ENCODE data around the gene IGFBPL1.

DNA sequence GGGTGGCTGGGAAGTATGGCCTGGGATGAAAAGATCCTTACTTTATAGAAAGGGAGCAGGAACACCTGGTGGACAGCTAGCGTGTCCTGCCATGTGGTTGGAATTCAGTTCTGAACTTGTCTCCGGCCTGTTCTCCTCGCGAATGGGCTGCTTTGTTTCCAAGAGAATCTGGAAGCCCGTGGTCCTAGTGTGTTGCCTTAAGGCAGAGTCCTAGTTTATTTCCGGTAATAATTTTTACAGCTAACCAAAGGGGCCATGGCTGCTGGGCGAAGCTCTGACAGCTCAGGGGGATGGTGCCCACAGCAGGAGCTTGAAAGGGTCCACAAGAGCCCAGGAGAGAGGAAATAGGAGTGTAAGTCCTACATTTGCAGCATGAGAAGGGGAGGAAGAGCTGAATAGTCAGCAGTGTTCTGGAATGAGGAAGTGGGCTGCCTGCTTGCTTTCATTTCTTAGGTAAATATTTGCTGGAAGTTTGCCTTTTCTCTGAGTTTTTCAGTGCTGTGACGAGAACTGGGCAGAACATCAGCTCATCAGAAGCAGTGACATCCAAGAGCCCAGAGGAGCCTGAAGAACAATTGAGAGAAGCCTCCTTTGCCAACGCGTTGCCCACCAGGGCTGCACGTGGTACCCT, 13.1 kb upstream of the IGFBPL1 start:
- TF ChIP-seq, protein P1, sequence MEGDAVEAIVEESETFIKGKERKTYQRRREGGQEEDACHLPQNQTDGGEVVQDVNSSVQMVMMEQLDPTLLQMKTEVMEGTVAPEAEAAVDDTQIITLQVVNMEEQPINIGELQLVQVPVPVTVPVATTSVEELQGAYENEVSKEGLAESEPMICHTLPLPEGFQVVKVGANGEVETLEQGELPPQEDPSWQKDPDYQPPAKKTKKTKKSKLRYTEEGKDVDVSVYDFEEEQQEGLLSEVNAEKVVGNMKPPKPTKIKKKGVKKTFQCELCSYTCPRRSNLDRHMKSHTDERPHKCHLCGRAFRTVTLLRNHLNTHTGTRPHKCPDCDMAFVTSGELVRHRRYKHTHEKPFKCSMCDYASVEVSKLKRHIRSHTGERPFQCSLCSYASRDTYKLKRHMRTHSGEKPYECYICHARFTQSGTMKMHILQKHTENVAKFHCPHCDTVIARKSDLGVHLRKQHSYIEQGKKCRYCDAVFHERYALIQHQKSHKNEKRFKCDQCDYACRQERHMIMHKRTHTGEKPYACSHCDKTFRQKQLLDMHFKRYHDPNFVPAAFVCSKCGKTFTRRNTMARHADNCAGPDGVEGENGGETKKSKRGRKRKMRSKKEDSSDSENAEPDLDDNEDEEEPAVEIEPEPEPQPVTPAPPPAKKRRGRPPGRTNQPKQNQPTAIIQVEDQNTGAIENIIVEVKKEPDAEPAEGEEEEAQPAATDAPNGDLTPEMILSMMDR (IDR thresholded peaks at IDR 0.05; ENCODE audit: low read length): no peak
- no peak for TF ChIP-seq EZH2 (optimal IDR thresholded peaks at IDR 0.05; ENCODE audit: low read depth, low read length)
- TF ChIP-seq EZH2phosphoT487 (IDR thresholded peaks at IDR 0.05; ENCODE audit: low read length): no peak

Data from MM.1S (cell line).